ENCODE results near the gene HS6ST3.
"Not testable (repeated sequence)": the region's sequence is repeated elsewhere in the genome, so short reads cannot be mapped to it uniquely, and the experiment has no call there.

HS6ST3 gene

DNA sequence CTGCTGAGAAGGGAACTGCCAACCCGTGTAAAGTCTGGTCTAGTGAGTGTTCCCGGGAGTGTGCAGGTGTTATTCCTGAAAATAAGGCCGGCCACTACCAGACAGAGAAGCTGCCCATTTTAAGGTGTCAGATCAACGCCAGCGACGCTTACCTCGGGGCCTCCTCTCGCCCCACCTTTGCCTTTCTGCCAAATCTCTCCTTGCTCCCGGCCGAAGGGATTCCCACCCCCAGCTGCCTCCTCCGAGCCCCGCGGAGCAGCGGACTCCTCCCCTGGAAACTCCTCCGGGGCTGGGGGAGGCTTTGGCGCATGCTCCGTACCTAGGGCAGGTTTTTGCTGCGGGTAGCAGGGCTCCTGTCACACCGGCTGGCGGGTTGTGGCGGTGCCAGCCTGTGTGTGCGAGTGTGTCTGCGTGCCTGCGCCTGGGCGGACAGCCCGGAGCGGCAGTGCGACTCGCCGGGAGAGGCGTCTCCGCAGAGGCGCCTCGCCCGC is at the start of gene HS6ST3:
TSS of gene HS6ST3 (plus strand) at position 359 of the 491 bp plus-strand sequence.
- DNase-seq: no peak

GRCh38 chr13:96041326-96042110 is 48.4 kb upstream of the HS6ST3 start:
- DNase-seq: no peak

GRCh38 chr13:96044238-96044637 is 45.7 kb upstream of the HS6ST3 start:
- DNase-seq: no peak

GRCh38 chr13:96046449-96047126 is 43.3 kb upstream of the HS6ST3 start:
- DNase-seq: not testable (repeated sequence)

DNA sequence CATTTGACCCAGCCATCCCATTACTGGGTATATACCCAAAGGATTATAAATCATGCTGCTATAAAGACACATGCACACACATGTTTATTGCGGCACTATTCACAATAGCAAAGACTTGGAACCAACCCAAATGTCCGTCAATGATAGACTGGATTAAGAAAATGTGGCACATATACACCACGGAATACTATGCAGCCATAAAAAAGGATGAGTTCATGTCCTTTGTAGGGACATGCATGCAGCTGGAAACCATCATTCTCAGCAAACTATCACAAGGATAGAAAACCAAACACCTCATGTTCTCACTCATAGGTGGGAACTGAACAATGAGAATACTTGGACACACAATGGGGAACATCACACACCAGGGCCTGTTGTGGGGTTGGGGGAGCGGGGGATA is 39.0 kb upstream of the HS6ST3 start:
- not testable (repeated sequence) for DNase-seq

GRCh38 chr13:96051491-96051890 is 38.4 kb upstream of the HS6ST3 start:
- DNase-seq: not testable (repeated sequence)

- not testable (repeated sequence) for DNase-seq
Observed at GRCh38 chr13:96051946-96052345, 38.0 kb upstream of the HS6ST3 start.

- peak; percentile 72 for DNase-seq
Observed at GRCh38 chr13:96052656-96053002, 37.3 kb upstream of the HS6ST3 start.

DNA sequence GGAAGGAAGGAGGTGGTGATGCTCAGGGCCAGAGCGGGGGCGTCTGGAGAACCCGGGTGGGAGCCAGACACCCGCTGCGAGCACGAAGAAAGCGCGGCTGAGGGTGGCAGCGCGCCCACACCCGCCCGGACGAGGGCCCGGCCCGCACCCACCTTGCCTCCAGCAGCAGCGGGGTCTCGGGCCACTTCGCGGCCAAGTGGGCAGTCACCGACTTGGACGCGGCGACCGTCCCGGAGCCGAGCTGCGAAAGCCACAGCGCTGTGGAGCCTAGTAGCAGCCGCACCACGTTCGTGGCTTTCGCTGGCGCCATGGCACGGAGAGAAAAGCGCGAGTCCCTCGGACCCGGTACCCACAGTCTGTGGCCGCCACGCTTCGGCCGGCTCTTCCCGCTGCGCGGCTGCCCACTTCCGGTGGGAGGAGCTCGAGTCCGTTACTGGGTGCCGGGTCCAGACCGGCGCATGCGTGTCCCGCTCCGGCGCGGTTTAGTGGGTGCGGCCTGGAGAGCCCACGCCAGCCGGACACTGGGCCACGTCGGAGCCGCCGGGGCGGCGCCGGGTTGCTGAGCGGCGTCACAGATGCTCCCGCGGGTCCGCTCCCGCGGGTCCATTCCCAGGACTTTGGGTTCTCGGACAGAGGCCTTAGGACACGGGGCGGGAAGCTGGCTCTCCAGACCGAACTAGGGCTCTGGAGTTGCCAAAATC is 36.8 kb upstream of the HS6ST3 start, which contains the start of gene UGGT2:
TSS of gene UGGT2 (minus strand) at position 399 of the 701 bp plus-strand sequence. CDS start at position 310, 89 bp downstream.
- peak; percentile 97 for DNase-seq

GRCh38 chr13:96065849-96066248 is 24.1 kb upstream of the HS6ST3 start:
- DNase-seq: no peak

DNA sequence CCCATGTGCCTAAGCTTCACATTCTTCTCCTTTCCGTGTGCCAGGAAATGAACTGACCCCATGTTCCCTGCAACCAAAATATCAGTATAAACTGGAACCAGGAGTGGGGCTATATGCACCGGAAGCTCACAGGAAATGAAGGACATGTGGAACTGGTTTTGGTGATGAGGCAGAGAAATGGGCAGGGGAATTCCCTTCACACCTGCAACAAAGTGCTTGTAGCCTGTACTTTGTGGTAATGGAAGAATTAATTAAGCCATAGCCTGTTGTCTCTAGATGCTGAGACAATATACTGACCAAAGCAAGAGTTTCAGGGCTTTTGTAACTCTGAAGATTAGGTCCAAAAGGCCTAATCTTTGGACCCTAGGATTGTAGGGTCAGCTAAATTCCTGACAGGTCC is 21.2 kb upstream of the HS6ST3 start:
- no peak for DNase-seq

- no peak for DNase-seq
Observed at GRCh38 chr13:96071504-96071903, 18.4 kb upstream of the HS6ST3 start.

DNA sequence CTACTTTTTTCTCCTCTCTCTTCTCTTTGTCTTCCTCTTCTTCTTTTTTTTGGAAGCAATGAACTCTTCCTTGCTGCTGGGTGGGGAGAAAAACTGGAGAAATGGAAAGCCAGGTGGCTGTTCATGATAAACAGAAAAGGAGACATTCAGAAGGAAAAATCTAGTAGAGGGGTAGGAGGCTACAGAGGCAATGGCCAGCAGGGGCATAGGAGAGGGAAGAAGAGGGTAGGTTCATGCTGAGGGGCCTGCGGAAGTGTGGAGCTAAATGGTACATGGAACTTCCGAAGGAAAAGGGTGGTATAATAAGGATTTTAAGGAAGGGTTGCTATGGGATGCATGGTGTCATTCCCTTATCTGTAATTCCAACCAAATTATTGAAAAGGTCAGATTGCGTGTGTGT is 17.5 kb upstream of the HS6ST3 start:
- DNase-seq: no peak

GRCh38 chr13:96075953-96076543 is 13.9 kb upstream of the HS6ST3 start:
- peak; percentile 15 for DNase-seq

DNA sequence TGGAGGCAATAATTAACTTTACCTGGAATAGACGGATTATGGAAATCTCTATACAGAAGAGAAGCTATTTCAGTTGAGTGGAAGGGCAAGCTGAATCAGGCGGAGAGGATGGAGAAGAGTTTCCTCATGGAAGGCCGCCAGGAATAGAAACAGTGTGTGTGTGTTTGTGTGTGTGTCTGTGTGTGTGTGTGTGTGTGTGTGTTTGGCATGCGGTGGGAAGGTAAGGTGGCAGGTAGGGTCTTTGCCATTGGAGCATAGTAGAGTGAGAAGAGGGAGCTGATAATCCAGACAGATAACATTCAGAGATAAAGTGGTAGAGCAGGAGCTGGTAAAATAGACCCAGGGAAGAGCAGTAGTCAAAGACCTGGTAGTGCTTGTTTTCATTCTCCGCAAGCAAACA is 9.2 kb upstream of the HS6ST3 start:
- DNase-seq: no peak

GRCh38 chr13:96081888-96082287 is 8.0 kb upstream of the HS6ST3 start:
- no peak for DNase-seq

GRCh38 chr13:96082640-96083039 is 7.3 kb upstream of the HS6ST3 start:
- no peak for DNase-seq

GRCh38 chr13:96086736-96087135 is 3.2 kb upstream of the HS6ST3 start:
- DNase-seq: no peak

GRCh38 chr13:96089139-96089538 is 768 bp upstream of the HS6ST3 start:
- DNase-seq: no peak

GRCh38 chr13:96090240-96091101 is 564 bp downstream of the HS6ST3 start:
- DNase-seq: no peak

DNA sequence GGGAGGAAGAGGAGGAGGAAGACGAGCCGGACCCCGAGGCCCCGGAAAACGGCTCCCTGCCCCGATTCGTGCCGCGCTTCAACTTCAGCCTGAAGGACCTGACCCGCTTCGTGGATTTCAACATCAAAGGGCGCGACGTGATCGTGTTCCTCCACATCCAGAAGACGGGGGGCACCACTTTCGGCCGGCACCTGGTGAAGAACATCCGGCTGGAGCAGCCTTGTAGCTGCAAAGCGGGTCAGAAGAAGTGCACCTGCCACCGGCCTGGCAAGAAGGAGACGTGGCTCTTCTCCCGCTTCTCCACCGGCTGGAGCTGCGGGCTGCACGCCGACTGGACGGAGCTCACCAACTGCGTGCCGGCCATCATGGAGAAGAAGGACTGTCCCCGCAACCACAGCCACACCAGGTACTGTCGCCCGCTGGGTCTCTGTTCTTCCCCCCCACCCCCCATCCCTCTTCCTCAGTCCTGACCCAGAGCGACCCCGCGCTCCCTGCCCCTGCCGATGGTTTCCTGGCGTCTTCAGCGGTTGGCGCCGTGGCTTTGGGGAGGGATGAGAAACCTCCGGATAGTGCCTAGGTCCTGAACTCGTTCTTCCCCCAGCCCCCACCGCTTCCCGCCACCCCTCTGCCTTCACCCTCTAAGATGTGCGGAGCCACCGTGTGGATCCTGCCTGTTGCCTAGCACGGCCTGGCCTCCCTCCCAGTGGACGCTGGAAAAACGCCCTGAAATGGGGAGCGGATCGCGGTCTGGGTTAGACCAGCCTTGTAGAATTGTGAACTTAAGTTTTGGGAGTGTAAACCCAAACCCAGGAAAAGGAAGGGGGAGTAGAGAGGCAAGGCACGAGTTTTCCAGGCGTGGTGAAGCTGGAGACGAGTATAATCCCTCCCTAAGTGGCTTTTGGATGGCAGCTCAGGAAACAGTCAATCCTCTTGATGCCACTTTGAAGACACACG is 1.5 kb downstream of the HS6ST3 start:
- DNase-seq: no peak

All from inflammatory macrophage treated with lipopolysaccharide for 4 hours (primary cell).